Ecto neural progenitor cell (in vitro differentiated cells): ENCODE measurements around the gene NRN1L.
A peak's percentile ranks its signal among the peaks of the same experiment; 100 is the strongest.
"Not testable (repeated sequence)": the region's sequence is repeated elsewhere in the genome, so short reads cannot be mapped to it uniquely, and the experiment has no call there.

Experiments used
- DNase-seq: peaks from one replicate; pipeline ENCODE4 v3.0.0-alpha.2; 2018; ENCODE audit warnings: low spot score

The NRN1L gene

GRCh38 chr16:67860589-67861398 lies 23.9 kb upstream of the NRN1L start:
- DNase-seq = no peak

GRCh38 chr16:67861877-67862276 lies 22.8 kb upstream of the NRN1L start:
- DNase-seq = no peak

- no peak for DNase-seq
Observed at GRCh38 chr16:67862623-67863583, 21.8 kb upstream of the NRN1L start.

DNA sequence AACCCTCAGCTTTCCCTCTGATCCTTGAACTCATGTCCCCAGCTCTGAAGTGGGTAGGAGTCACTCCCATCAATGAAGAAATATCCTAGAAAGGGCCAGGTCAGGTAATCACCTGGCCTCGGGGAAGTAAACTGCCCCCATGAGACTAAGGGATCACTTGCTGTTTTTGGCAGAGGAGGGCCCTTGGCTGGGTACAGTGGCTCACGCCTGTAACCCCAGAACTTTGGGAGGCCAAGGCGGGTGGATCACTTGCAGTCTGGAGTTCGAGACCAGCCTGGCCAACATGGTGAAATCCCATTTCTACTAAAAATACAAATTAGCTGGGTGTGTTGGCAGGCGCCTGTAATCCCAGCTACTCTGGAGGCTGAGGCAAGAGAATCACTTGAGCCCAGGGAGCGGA lies 20.6 kb upstream of the NRN1L start:
- DNase-seq = not testable (repeated sequence)

GRCh38 chr16:67864594-67864993 lies 20.1 kb upstream of the NRN1L start:
- DNase-seq = no peak

DNA sequence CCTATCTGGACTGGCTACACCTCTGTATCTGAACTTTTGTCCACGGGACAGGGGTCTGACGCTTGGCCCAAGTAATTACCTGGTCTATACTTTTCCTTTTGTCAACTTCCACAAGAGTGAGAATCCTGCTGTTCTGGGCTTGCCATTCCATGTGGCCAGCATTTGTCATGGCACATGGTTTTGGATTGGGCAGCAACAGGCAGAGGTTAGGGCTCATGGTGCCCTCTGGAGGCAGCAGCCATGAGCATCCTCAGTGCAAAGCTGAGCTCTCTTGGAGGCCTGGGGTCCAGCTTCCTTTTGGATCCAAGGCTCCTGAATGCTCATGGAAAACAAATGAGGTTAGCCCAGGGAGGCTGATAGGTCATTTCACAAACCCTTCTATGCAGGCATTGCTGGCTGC lies 19.4 kb upstream of the NRN1L start:
- DNase-seq = no peak

DNA sequence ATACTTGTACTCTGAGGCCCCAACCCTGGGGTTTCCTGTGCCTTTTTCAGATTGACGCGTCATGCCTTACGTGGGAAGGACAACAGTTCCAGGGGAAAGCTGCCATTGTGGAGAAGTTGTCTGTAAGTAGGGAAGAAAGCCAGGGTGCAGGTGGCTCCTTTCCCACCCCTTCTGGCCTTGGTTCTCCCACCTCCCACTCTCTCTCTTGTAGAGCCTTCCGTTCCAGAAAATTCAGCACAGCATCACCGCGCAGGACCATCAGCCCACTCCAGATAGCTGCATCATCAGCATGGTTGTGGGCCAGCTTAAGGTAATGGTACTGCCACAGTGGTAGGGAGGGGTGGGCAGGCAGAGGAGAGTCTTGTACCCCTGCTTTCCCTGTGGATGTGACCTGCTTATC lies 16.4 kb upstream of the NRN1L start:
- DNase-seq = no peak

GRCh38 chr16:67869653-67870052 lies 15.0 kb upstream of the NRN1L start:
- DNase-seq = no peak

- no peak for DNase-seq
Observed at GRCh38 chr16:67871256-67871655, 13.4 kb upstream of the NRN1L start.

DNA sequence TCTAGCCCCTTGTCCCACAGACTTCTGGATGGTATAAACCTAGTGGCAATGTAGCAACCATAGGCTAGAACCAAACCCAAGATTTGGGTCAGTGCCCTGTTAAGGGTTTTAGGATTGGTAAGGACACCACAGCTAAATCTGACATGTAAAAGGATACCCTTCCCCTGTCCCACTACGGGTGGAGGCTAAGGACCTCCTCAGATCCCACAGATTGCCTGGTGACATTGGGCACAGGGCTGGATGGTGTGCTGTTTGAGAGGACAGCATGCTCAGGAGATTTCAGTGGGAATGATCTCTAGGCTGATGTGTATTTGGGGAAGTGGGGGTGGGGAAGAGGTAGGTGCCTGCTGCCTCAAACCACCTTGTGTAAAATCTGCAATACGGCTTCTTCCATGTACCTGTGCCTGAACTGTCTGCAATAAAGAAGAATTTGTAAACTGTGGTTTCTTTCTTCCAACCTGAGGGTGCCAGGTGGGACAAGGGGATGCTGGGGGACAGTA lies 12.5 kb upstream of the NRN1L start:
- no peak for DNase-seq

- DNase-seq = peak; percentile 84
Observed at GRCh38 chr16:67872631-67873434, 11.9 kb upstream of the NRN1L start, which contains the start of gene EDC4. TSS of gene EDC4 (plus strand) at chr16:67873052. CDS start at chr16:67873262, 210 bp downstream.

- DNase-seq = no peak
Observed at GRCh38 chr16:67873435-67874370, 11.0 kb upstream of the NRN1L start.

GRCh38 chr16:67874372-67874771 lies 10.3 kb upstream of the NRN1L start:
- no peak for DNase-seq

DNA sequence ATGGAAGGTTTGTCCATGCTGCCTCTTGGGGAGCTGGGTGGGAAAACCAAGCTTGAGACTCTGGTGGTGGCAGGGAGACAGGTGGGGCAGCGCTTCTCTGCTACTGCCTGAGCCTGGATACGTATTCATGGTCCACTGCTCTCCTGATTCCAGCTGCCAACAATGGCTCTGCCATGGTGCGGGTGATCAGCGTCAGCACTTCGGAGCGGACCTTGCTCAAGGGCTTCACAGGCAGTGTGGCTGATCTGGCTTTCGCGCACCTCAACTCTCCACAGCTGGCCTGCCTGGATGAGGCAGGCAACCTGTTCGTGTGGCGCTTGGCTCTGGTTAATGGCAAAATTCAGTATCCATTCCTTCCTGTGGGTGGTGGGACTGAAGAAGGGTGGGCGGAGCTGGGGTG lies 7.6 kb upstream of the NRN1L start:
- no peak for DNase-seq

DNA sequence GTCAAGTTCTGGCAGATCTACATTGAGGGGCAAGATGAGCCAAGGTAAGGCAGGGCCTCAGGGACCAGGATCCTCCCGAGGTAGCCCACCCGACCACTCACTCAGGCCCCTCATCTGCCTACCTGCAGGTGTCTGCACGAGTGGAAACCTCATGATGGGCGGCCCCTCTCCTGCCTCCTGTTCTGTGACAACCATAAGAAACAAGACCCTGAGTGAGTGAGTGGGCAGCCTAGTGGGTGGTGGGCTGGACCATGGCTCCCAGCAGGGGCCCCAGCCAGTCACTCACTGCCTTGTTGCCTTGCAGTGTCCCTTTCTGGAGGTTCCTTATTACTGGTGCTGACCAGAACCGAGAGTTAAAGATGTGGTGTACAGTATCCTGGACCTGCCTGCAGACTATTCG lies 6.5 kb upstream of the NRN1L start:
- no peak for DNase-seq

- no peak for DNase-seq
Observed at GRCh38 chr16:67878846-67879245, 5.8 kb upstream of the NRN1L start.

- DNase-seq = no peak
Observed at GRCh38 chr16:67879462-67879861, 5.2 kb upstream of the NRN1L start.

GRCh38 chr16:67879936-67880335 lies 4.7 kb upstream of the NRN1L start:
- no peak for DNase-seq

DNA sequence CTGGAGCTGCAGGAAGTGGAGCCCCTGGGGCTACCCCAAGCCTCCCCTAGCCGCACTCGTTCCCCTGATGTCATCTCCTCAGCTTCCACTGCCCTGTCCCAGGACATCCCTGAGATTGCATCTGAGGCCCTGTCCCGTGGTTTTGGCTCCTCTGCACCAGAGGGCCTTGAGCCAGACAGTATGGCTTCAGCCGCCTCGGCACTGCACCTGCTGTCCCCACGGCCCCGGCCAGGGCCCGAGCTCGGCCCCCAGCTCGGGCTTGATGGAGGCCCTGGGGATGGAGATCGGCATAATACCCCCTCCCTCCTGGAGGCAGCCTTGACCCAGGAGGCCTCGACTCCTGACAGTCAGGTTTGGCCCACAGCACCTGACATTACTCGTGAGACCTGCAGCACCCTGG lies 4.1 kb upstream of the NRN1L start:
- DNase-seq = no peak

DNA sequence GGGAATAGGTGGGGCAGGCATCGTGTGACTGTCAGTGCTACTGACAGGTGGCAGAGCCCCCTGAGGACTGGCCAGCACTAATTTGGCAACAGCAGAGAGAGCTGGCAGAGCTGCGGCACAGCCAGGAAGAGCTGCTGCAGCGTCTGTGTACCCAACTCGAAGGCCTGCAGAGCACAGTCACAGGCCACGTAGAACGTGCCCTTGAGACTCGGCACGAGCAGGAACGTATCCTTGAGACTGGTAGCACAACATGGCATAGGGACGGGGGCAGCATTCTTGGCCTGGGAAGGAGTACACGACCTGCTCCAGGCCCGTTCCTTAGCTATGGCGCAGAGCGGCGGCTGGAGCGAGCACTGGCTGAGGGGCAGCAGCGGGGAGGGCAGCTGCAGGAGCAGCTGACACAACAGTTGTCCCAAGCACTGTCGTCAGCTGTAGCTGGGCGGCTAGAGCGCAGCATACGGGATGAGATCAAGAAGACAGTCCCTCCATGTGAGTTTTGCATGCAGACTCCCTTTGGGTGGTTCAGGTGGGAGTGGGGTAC lies 3.0 kb upstream of the NRN1L start:
- no peak for DNase-seq
